ENCODE measurements around the gene UBIAD1. TPM values are rescaled to one million over a fixed set of nuclear protein-coding genes. Genes with fewer than 3 reads are reported as not detected.

The UBIAD1 gene
- total and polyA plus RNA-seq, 4 experiments from 2014 or later, result 30.3 to 51.9 (median 37.7) TPM

DNA sequence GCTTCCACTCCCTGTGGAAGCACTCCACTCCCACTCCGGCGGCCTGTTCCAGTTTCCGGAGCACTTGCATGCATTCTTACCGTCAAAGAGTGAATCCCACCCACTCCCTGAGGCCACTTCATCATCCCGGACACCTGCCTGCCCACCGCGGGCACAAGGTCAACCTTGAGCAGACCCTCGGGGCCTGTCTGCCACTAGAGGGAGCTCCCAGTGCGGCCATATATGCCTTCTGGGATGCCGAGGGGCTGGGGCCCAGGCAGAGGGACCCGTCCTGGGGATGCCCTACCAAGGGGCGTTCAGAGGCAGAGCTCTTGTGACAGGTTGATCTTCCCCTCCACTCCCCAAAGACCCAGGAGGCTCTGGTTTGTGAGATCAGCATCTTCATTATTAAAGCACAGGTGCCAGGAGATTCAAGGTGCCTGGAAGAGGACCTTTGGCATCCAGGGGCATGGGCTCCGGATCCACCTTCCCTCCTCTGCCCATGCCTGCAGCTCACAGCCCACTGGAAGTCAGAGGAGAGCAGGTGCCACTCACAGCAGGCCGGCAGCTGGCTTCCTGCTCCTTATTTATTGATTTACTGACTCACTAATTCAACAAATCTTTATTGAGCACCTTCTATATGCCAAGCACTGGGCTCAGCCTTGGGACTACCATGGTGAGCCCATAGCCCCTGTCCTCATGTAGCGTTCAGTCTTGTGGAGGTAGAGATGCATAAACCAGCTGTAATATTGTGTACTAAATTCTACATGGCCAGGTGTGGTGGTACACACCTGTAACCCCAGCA lies 47.3 kb downstream of the UBIAD1 start:
- Histone ChIP-seq H3K9me3 (ENCODE audit: control insufficient read depth in 1 of 2, low read length in 2 of 2) (no peaks in the 10 kb centered on the region), H3K27ac (ENCODE audit: low read depth, low read length) (no peak overlapping the region), H3K27me3 (ENCODE audit: insufficient read depth, low read length) (no peaks in the 10 kb centered on the region), H3K36me3 (ENCODE audit: insufficient read depth, low read length) (no peaks in the 10 kb centered on the region), H3K4me1 (ENCODE audit: insufficient read depth, low read length) (no peaks in the 10 kb centered on the region), H3K4me3 (ENCODE audit: low read length in 2 of 2) (no peak overlapping the region)
- intact Hi-C loops (cut with micrococcal nuclease), result no loop called here
- Mint-ChIP-seq H3K4me1 (peaks cover 3 to 7% (median 5%) of the 10 kb centered on the region in 4 donors), H3K27me3 (peaks cover 0 to 1% of the 10 kb centered on the region in 2 donors), H3K9me3 (no peaks in the 10 kb centered on the region), H3K4me3 (peak overlapping the region in 1 of 8 donors; percentile 36), H3K27ac (no peak overlapping the region), H3K36me3 (no peaks in the 10 kb centered on the region)
- ChIA-PET CTCF (ENCODE audit: partially characterized antibody) (no interaction called here), POLR2A (ENCODE audit: partially characterized antibody) (no interaction called here)
- peak in 4 of 5 donors; percentile 9 to 19 (median 17) for DNase-seq

DNA sequence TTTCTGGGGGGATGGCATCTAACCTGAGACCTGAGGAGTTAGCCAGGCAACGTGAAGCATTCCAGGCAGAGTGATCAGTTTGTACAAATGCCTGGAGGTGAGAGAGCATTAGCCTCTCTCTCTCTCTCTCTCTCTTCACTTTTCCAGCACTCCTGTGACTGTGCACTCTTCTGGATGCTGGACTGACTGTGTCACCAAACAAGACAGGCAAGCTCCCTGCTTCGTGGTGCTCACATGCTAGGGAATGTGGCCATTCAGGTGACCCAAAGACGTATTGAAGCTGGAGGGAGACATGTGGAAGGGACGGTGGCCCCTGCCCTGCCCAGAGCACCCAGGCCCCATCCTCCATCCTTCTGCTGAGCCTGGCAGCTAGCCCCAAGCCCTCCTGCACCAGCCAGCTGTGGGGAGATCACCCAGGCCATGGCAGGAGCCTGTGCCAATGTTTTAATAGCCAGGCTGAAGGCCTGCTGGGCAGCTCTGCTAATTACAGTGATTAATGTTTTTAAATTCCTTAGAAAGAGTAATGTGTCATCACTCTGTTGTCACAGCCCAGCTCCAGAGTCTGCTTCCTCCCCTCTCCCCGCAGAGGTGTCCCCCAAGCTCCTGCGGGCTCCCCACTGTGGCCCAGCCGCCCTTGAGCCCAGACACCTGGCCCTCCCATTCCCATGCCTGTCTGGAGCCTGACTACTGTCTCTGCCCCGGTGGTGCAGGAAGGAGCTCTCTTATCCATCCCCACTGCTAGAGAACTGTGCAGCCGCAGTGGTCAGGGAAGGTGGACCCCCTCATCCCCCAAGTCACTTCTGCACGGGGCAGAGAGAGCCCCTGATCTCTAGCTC lies 48.9 kb downstream of the UBIAD1 start:
- intact Hi-C loops (cut with micrococcal nuclease), result no loop called here
- no peaks in the 10 kb centered on the region for H3K36me3 ChIP-seq (ENCODE audit: insufficient read depth, low read length)
- no peaks in the 10 kb centered on the region for H3K27me3 ChIP-seq (ENCODE audit: insufficient read depth, low read length)
- no peak overlapping the region for H3K27ac Mint-ChIP-seq
- H3K4me3 Mint-ChIP-seq, result no peak overlapping the region
- ChIA-PET POLR2A (ENCODE audit: partially characterized antibody) (no interaction called here), CTCF (ENCODE audit: partially characterized antibody) (interaction anchor here (0.9 to 1.2 kb wide), 2 partner anchors 284 to 320 kb away, joined by 3 read pairs; no protein-coding TSS in a partner anchor)
- H3K27ac ChIP-seq (ENCODE audit: low read depth, low read length), result no peak overlapping the region
- no peak overlapping the region for H3K4me3 ChIP-seq (ENCODE audit: low read length in 2 of 2)
- no peak for DNase-seq
- no peaks in the 10 kb centered on the region for H3K36me3 Mint-ChIP-seq
- no peaks in the 10 kb centered on the region for H3K27me3 Mint-ChIP-seq
- no peaks in the 10 kb centered on the region for H3K9me3 Mint-ChIP-seq
- peaks cover 3 to 7% (median 5%) of the 10 kb centered on the region in 4 donors for H3K4me1 Mint-ChIP-seq
- no peaks in the 10 kb centered on the region for H3K4me1 ChIP-seq (ENCODE audit: insufficient read depth, low read length)
- H3K9me3 ChIP-seq (ENCODE audit: control insufficient read depth in 1 of 2, low read length in 2 of 2), result no peaks in the 10 kb centered on the region

DNA sequence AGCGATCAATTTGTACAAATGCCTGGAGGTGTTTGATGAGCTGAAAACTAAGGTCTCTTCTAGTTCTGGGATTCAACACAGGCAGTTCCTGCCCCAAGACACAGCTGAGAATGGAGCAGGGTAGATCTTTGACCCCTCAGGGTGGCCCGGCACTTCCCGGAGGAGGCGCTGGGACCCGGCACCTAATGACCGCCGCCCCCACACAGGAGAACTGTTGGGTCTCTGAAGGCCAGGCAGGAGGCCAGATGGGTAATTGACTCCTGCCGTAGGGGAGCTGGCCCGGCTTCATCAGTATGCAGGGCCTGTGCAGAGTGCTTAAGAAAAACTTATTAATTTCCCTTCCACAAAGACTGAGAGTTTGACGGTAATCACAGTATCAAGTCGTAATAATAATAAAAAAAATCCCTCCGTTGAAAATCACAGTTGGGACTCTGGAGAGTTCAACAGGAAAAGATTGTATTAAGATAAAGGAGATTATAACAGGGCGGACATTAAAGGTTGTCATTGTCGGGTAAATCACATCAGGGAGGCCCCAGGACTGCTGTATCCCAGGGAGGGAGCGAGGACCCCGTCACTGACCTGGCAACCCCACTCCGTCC lies 51.7 kb downstream of the UBIAD1 start:
- no peaks in the 10 kb centered on the region for H3K27me3 ChIP-seq (ENCODE audit: insufficient read depth, low read length)
- no peak overlapping the region for H3K27ac ChIP-seq (ENCODE audit: low read depth, low read length)
- peaks cover 3 to 7% (median 5%) of the 10 kb centered on the region in 4 donors for H3K4me1 Mint-ChIP-seq
- DNase-seq, result no peak
- H3K4me3 Mint-ChIP-seq, result no peak overlapping the region
- H3K4me1 ChIP-seq (ENCODE audit: insufficient read depth, low read length), result no peaks in the 10 kb centered on the region
- no peaks in the 10 kb centered on the region for H3K36me3 Mint-ChIP-seq
- POLR2A ChIA-PET (ENCODE audit: partially characterized antibody), result no interaction called here
- intact Hi-C loops (cut with micrococcal nuclease), result no loop called here
- H3K36me3 ChIP-seq (ENCODE audit: insufficient read depth, low read length), result no peaks in the 10 kb centered on the region
- H3K4me3 ChIP-seq (ENCODE audit: low read length in 2 of 2), result no peak overlapping the region
- H3K27me3 Mint-ChIP-seq, result peaks cover 0 to 6% of the 10 kb centered on the region in 2 donors
- no peak overlapping the region for H3K27ac Mint-ChIP-seq
- H3K9me3 ChIP-seq (ENCODE audit: control insufficient read depth in 1 of 2, low read length in 2 of 2), result no peaks in the 10 kb centered on the region
- CTCF ChIA-PET (ENCODE audit: partially characterized antibody), result no interaction called here
- no peaks in the 10 kb centered on the region for H3K9me3 Mint-ChIP-seq

DNA sequence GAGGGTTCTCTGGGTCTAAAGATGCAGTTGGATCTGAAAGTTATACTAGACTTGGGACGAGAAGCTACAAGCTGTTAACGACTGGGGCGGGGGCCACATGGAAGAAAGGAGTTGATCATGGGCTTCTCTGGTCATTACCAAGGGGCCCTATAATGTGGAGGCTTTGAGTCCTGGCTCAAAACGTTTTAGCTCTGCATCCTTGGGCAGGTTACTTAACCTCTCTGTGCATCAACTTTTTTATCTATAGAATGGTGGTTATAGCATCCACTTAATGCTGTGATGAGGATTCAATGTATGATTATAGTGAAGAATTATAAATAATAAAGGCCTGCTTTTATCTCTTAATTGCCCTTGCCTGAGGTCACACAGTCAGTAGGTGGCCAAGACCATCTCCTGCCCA lies 53.1 kb downstream of the UBIAD1 start:
- Histone ChIP-seq H3K36me3 (ENCODE audit: insufficient read depth, low read length) (no peaks in the 10 kb centered on the region), H3K4me3 (ENCODE audit: low read length in 2 of 2) (no peak overlapping the region), H3K27me3 (ENCODE audit: insufficient read depth, low read length) (no peaks in the 10 kb centered on the region), H3K4me1 (ENCODE audit: insufficient read depth, low read length) (no peaks in the 10 kb centered on the region), H3K27ac (ENCODE audit: low read depth, low read length) (no peak overlapping the region), H3K9me3 (ENCODE audit: control insufficient read depth in 1 of 2, low read length in 2 of 2) (no peaks in the 10 kb centered on the region)
- Mint-ChIP-seq H3K36me3 (no peaks in the 10 kb centered on the region), H3K4me1 (no peaks in the 10 kb centered on the region), H3K27me3 (peaks cover 0 to 6% of the 10 kb centered on the region in 2 donors), H3K9me3 (no peaks in the 10 kb centered on the region), H3K4me3 (no peak overlapping the region), H3K27ac (no peak overlapping the region)
- intact Hi-C loops (cut with micrococcal nuclease), result no loop called here
- ChIA-PET CTCF (ENCODE audit: partially characterized antibody) (interaction anchor here (1.0 to 1.1 kb wide), 2 partner anchors 9 to 12 kb away, joined by 3 read pairs; no protein-coding TSS in a partner anchor), POLR2A (ENCODE audit: partially characterized antibody) (no interaction called here)
- no peak for DNase-seq

DNA sequence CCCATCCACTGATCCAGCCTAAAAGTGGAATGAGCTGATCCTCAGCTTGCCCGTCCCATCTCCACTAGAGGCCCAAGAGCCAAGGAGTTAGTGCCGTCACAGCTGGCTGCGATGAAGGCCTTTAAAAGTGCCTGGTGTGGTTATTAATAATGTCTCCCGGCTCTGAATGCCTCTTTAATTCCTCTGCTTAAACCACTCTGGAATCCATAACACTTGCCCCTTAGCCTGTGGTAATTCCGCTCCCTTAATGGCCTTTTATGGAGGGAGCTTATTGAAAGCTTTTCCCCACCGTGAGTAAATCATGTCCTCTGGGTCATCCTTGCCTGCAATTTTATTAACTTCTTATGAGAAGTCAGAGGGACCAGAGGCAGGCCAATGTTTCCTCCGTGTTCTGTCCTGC lies 55.4 kb downstream of the UBIAD1 start:
- Mint-ChIP-seq H3K4me1 (peaks cover 0 to 2% (median 0%) of the 10 kb centered on the region in 4 donors), H3K4me3 (no peak overlapping the region), H3K9me3 (no peaks in the 10 kb centered on the region), H3K27me3 (peaks cover 0 to 6% of the 10 kb centered on the region in 2 donors), H3K27ac (no peak overlapping the region), H3K36me3 (no peaks in the 10 kb centered on the region)
- no peaks in the 10 kb centered on the region for H3K9me3 ChIP-seq (ENCODE audit: control insufficient read depth in 1 of 2, low read length in 2 of 2)
- no peaks in the 10 kb centered on the region for H3K36me3 ChIP-seq (ENCODE audit: insufficient read depth, low read length)
- no peaks in the 10 kb centered on the region for H3K4me1 ChIP-seq (ENCODE audit: insufficient read depth, low read length)
- no peak for DNase-seq
- CTCF ChIA-PET (ENCODE audit: partially characterized antibody), result no interaction called here
- no peaks in the 10 kb centered on the region for H3K27me3 ChIP-seq (ENCODE audit: insufficient read depth, low read length)
- POLR2A ChIA-PET (ENCODE audit: partially characterized antibody), result no interaction called here
- no peak overlapping the region for H3K4me3 ChIP-seq (ENCODE audit: low read length in 2 of 2)
- H3K27ac ChIP-seq (ENCODE audit: low read depth, low read length), result no peak overlapping the region
- intact Hi-C loops (cut with micrococcal nuclease), result no loop called here

DNA sequence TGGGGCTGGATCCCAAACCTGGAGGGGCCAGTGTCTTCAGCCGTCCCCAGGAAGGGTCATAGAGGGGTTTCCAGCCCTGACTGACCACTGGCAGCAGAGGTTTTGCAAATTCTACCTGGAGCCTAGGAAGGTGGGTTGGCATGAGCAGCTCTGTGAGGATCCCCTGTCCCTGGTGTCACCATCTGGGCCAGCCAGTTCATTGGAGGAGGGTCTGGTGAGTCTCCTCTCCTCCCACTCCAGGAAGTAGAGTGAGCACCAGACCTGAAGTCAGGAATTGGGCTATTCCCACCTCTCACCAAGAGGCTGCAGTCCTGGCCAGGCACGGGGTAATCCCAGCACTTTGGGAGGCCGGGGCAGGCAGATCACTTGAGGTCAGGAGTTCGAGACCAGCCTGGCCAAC lies 57.4 kb downstream of the UBIAD1 start:
- no peak overlapping the region for H3K4me3 ChIP-seq (ENCODE audit: low read length in 2 of 2)
- no peaks in the 10 kb centered on the region for H3K27me3 ChIP-seq (ENCODE audit: insufficient read depth, low read length)
- intact Hi-C loops (cut with micrococcal nuclease), result no loop called here
- H3K27ac ChIP-seq (ENCODE audit: low read depth, low read length), result no peak overlapping the region
- peaks cover 0 to 6% of the 10 kb centered on the region in 2 donors for H3K27me3 Mint-ChIP-seq
- no peak for DNase-seq
- POLR2A ChIA-PET (ENCODE audit: partially characterized antibody), result no interaction called here
- H3K36me3 Mint-ChIP-seq, result no peaks in the 10 kb centered on the region
- H3K4me3 Mint-ChIP-seq, result no peak overlapping the region
- no peaks in the 10 kb centered on the region for H3K9me3 ChIP-seq (ENCODE audit: control insufficient read depth in 1 of 2, low read length in 2 of 2)
- H3K36me3 ChIP-seq (ENCODE audit: insufficient read depth, low read length), result no peaks in the 10 kb centered on the region
- no peak overlapping the region for H3K27ac Mint-ChIP-seq
- no peaks in the 10 kb centered on the region for H3K4me1 ChIP-seq (ENCODE audit: insufficient read depth, low read length)
- CTCF ChIA-PET (ENCODE audit: partially characterized antibody), result interaction anchor here (1.3 kb wide), 1 partner anchor 313 kb away, joined by 3 read pairs; no protein-coding TSS in a partner anchor
- peaks cover 0 to 2% (median 0%) of the 10 kb centered on the region in 4 donors for H3K4me1 Mint-ChIP-seq
- no peaks in the 10 kb centered on the region for H3K9me3 Mint-ChIP-seq

Data from CD4-positive, alpha-beta memory T cell (primary cell).